Heart left ventricle (tissue), 13 donors: ENCODE results near the gene PRH1.

Experiments used
- CTCF ChIP-seq, 12 donors: fragments of 200-600 bp; sonication (generic) in 4 of 12; IDR thresholded peaks; one replicate each; pipeline versions ENCODE4 v1.5.0 to v1.8.0; 2018 to 2022; ENCODE audit warnings: antibody characterized with exemption in 12 of 12, mild to moderate bottlenecking in 5 of 12
- POLR2A ChIP-seq, 2 donors: fragments of 450-650 bp; IDR thresholded peaks; one replicate each; pipeline ENCODE4 v1.6.1; 2017; ENCODE audit warnings: antibody characterized with exemption in 2 of 2, mild to moderate bottlenecking in 2 of 2, moderate library complexity in 2 of 2
- donor health status: ischemic (EF 13 %, LVEDD 7.1; RV severe dilation, severe dysfunction).
- donor health status: DM: no; HTN: yes; CAD: no.
- donor health status: DM: no; HTN: no; CAD: no.
- donor health status: ischemic (EF 25% LVEDD 6.9; RV normal size, moderate dysfunction).
- donor health status: ischemic (EF 25% LVEDD 5.7; RV mildly dilated, moderate dysfunction).
- donor health status: ischemic (EF 35%, LVEDD 5.7; RV mildly dilated, moderate dysfunction).
- donor health status: nonischemic (EF 11% LVEDD 7.7; RV severe dilation, severe dysfunction).
- donor health status: DM: yes; HTN: yes; CAD: no.
- donor health status: PGD.
- donor health status: ischemic (EF 29% LVEDD 5.4; RV normal size, mild dysfunction).
- donor health status: nonischemic (EF 23%, LVEDD 6.1; RV moderate dilation, normal function).

DNA sequence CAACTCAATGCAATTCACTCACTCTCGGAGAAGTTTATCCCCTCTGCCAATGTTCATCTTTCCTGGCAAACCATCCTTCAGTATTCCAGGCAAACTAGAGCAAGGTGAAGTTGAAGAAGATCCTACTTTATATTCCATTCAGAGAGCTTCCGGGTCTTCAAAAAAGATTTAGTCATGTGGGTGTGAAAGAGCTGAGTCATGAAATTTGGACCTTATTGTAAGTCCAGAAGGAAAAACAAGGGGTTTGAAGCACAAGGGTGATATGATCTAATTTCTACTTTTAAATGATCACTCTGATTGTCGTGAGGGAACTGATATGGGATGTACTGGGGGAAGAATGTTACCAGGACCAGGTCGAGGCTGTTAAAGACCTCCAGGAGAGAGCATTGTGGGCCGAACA, 42.2 kb upstream of the PRH1 start:
- TF ChIP-seq POLR2A (IDR thresholded peaks at IDR 0.05) (no peak), CTCF (IDR thresholded peaks at IDR 0.05) (no peak)
